Urothelium cell line (cell line): ENCODE measurements around the gene OCA2.
"Not testable (repeated sequence)": the region's sequence is repeated elsewhere in the genome, so short reads cannot be mapped to it uniquely, and the experiment has no call there.

Experiments used
- DNase-seq: peaks from one replicate; pipeline ENCODE4 v3.0.0; 2011; ENCODE audit warnings: low spot score, mixed read lengths
- FAIRE-seq: peaks from 2 replicates; lab custom pipeline; 2011; peaks lifted over from hg19 to GRCh38; lab: Jason Lieb, UNC

OCA2 gene

DNA sequence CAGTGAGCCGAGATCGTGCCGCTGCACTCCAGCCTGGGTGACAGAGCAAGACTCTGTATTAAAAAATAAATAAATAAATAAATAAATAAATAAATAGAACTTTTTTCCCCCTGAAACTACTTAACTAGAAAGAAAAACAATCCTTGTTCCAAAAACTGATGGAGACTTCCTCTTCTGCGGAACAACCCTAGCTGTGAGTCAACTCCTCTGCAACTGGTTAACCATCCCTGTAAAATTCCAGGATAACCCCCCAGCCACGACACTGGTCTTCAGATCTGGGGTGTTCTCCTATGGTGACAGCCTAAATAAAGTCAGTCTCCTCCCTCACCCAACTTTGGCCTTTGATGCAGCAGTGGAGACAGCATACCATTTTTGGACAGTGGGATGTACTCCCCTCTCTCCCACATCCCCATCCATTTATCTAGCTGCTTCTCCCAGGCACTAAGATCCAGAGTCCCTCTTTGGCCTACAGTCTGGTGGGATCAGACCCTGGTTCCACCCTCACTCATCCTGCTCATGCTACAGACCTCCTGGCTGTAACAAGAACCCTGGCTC, 352.6 kb downstream of the OCA2 start:
- FAIRE-seq (no peak), DNase-seq (no peak)

DNA sequence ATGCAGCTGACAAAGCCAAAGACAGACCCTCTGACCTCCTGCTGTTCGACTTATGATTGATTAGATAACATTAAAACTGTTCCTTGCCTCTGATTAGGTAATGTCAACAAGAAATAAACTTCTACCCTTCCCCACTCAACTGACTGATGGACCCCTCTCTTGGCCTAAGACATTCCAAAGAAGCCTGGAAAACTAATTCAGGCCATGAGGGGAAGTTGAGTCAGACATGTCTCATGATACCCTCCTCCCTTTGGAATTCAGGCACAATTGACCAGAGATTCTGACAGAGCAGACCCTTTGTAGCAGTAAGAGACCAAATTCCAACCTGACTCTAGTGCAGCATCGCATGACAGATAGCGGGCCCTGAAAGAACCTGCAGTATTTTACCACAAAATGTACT, 354.5 kb downstream of the OCA2 start:
- no peak for DNase-seq
- no peak for FAIRE-seq

DNA sequence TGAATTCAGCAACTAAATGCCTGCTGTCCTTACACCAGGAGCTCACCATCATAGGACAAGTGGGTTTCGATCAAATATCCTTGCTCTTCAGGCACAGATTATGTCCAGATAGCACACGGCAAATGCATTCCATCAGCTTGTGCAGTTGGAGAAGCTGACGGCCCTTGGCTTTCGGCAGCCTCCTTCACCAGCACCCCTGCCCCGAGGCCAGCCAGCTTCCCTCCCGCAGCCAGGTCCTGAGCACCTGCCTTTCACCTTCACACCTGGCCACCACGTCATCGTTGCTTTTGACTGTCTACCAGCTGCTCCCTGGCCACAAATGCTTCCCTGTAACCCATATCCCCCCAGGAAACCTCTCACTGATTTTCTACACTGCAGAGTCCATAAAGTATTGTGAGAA, 355.5 kb downstream of the OCA2 start:
- no peak for DNase-seq
- no peak for FAIRE-seq

DNA sequence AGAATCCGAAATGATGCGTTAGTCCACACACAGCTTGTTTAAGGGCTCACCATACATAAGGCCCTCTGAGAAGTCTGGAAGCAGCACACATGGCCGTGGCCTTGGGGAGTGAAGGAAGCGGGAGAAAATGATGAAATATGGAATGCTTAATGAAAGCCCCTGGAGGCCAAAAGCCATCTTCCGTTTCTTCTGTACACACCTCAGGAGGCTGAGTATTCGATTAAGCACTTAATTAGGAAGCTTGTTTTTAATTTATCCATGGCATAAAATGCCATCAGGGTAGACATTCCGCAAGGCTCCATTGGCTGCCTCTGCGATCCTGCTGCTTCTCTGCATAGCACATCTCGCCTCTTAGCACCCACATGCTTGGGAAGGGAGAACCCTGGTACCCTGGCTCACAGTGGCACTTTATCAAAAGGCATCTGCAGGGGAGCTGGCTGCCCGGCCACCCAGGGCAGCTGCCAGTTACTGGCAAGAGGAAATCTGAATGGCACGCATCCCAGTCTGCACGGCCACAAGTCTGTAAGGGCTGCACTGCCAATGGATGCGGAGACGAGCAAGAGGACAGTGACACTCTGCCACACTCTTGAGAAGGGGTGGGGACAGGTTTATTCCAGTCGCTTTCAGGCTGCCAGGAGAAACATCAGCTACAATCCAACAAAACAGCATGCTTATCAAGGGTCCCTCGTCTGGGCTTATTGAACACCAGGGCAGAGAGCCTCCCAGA, 356.2 kb downstream of the OCA2 start:
- DNase-seq (no peak), FAIRE-seq (no peak)

DNA sequence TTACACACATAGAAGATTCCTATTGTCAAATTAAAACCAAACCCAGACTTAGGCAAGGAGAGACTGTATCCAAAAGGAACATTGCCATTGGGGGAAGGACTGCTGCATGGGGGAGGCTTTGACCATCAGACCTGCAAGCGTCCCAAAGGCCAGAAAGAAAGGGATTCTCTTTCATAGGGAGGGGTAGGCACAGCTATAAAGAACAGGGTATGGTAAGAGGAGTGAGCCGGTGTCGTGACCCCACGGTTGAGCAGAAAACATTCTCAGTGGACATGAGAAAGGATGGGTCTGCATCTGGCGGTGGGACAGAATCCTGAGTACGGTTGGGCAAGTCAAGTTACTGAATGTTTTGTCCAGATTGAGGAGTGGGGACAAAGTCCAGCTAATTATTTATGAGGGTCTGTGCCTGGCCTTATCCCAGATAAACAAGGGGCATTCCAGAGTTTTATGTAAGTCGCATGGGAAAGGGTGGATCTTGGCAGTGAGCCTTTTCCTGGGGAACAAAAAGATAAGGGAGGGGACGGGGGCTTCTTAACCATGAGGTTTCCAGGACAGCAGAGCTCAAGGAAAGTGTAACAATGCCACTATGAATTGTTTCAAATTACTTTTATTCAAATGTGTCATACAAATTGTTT, 357.8 kb downstream of the OCA2 start:
- FAIRE-seq (no peak), DNase-seq (no peak)

GRCh38 chr15:27734785-27735495, 364.2 kb downstream of the OCA2 start:
- FAIRE-seq: no peak
- no peak for DNase-seq

DNA sequence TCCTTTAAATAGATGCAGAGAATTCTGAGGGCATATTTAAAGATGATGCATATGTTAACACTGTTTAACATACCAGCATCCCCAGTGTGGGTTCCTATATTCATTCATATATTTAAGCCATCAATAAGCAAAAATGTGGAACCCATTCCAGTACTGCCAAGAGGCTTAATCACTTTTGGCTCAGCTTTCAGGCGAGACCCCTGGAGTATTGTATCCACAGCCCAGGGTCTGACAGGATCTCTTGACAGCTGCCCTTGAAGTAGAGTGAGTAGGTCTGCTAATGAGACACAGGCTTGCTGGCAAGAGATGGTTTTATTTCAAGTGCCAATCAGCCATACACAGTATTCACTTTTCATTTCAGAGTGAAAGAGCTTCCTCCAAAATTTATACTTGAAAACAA, 367.3 kb downstream of the OCA2 start:
- no peak for FAIRE-seq
- DNase-seq: no peak

DNA sequence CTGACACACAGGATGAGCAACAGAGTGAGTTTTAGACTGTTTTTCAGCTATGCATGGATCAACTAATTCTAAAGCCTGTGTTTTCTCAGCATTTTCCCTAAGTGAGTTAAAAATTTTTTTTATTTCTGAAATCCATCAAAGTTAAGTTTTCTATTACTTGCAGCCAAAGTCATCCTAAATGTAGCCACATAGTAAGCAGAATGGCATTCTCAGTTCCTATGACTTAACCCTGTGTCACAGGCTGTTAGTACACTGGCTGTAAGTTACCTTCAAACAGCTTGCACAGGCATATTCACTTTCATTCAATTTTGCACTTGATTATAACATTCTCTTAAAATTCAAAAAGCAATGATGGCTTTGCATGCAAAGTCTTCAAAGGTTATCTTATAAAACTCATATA, 368.2 kb downstream of the OCA2 start:
- no peak for FAIRE-seq

GRCh38 chr15:27725731-27726130, 373.4 kb downstream of the OCA2 start:
- FAIRE-seq: no peak

More for the DNA sequence above, 368.2 kb downstream of the OCA2 start:
- DNase-seq: no peak

GRCh38 chr15:27723821-27724220, 375.3 kb downstream of the OCA2 start:
- DNase-seq (no peak), FAIRE-seq (no peak)

More at GRCh38 chr15:27725731-27726130, 373.4 kb downstream of the OCA2 start:
- no peak for DNase-seq

GRCh38 chr15:27722102-27722501, 377.0 kb downstream of the OCA2 start:
- FAIRE-seq (peak; percentile 52), DNase-seq (no peak)

DNA sequence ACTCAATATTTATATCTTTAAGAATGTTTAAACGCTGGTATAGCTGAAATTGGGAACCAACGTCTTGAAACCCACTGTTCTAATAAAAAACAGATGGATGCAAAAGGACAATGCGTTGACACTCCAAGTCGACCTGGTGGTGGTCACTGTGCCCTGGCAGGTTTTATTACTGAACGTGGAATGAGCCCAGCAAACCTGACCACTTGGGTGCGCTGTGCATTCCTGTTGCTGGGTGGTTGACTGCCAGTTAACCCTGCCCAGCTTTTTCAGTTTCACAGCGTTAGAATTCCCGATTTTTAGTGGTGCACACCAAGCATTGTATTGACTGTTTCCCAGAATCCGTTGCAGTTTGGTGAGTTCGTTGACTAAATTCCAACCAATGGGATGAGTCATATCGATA, 384.4 kb downstream of the OCA2 start:
- FAIRE-seq (no peak), DNase-seq (no peak)

DNA sequence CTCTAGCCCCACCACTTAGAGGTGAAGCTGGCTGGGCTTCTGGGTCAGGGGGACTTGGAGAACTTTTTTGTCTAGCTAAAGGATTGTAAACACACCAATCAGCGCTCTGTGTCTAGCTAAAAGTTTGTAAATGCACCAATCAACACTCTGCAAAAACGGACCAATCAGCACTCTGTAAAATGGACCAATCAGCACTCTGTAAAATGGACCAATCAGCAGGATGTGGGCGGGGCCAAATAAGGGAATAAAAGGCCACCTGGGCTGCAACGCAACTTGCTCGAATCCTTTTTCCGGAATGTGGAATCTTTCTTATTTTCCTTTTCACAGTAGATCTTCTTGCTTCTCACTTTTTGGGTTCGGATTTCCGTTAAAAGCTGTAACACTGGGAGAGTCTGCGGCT, 385.3 kb downstream of the OCA2 start:
- FAIRE-seq: not testable (repeated sequence)

GRCh38 chr15:27707257-27707656, 391.9 kb downstream of the OCA2 start:
- DNase-seq (no peak), FAIRE-seq (no peak)

More for the DNA sequence above, 385.3 kb downstream of the OCA2 start:
- DNase-seq: not testable (repeated sequence)

- DNase-seq (no peak), FAIRE-seq (peak; percentile 56)
These were observed 392.8 kb downstream of the OCA2 start for GRCh38 chr15:27706300-27706699.

DNA sequence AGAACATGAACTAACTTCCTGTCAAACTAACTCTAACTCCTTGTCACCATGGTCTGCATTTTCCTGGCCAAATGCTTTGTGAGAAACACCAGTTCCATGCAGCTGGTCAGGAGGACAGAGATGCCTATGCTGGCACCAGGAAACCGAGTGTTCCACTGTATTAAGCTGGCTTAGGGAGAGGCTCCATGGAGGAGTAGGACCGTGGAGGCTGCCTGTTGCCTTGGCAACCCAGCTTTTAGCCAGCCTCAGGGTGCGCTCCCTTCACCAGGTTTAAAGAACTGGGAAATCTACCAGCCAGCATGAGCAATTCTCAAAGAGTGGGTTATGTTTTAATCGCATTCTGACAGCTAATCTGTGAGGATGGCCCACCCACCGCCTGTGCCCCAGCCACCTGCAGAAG, 394.1 kb downstream of the OCA2 start:
- FAIRE-seq (no peak), DNase-seq (no peak)
